HG03045 (cell line): ENCODE results near the gene COBLL1.
A peak's percentile ranks its signal among the peaks of the same experiment; 100 is the strongest.

ENCODE experiments used
- ATAC-seq: cut with Tn5 transposase; IDR thresholded peaks from one replicate; pipeline ENCODE4 v1.9.1; 2021; ENCODE audit warnings: mild to moderate bottlenecking, moderate library complexity; ENCODE audit not compliant: unreplicated experiment

The COBLL1 gene

DNA sequence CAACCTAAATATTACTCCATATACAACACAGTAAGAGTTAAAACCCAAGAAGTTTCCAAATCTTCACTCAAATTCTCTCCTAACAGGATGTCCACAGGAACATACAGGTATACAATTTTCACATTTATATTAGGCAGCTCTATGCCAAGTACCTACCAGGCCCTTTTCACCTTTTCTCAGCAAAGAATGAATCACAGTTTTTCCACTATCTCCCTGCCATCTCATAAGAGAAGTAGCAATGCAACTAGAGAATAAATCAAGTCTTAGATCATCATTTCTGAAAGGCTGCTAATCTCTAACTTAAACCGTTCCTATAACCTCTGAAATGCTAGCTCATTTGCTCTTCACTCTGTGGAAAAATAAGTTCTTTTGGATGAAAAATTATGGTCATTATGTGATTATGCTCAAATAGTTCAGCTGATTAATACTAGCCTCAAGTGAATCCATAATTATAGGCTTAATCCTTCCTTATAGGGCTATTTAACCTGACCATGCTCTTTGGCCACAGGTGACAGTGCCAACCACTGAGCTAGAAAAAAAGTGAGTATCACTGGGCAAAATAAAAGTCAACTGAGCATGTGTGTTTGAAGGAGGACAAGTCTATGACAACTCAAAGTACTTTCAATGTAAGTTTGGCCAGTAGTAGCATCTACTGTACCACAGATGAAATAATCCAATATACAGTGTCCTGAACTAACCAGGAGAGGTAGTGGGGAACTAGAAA lies 79.7 kb downstream of the COBLL1 start:
- no peak for ATAC-seq

DNA sequence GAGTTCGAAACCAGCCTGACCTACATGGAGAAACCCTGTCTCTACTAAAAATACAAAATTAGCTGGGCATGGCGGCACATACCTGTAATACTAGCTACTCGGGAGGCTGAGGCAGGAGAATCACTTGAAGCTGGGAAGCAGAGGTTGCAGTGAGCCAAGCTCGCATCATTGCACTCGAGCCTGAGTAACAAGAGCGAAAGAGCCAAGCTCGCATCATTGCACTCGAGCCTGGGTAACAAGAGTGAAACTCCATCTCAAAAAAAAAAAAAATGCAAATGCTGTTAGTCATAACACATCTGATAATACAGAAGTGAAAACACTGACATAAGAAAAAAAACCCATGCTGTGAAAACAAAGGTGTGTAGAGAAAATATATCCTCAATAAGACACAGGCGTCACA lies 80.4 kb downstream of the COBLL1 start:
- peak; percentile 98 for ATAC-seq

DNA sequence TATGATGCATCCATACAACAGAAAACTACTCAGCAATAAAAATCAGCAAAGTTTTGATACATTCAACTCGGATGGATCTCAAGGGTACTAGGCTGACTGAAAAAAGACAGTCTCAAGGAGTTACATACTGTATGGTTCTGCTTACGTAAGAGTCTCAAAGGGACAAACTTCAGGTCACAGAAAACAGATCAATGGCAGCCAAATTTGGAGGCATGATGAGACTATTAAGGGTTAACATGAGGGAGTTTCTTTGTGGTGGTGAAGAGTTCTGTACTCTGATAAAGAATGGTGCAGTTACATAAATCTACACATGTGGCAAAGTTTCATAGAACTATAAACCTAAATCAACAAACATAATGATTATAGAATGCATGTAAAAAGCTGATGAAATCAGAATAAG lies 81.4 kb downstream of the COBLL1 start:
- no peak for ATAC-seq

GRCh38 chr2:164757934-164758695 lies 83.5 kb downstream of the COBLL1 start:
- ATAC-seq: no peak

GRCh38 chr2:164756773-164757172 lies 84.8 kb downstream of the COBLL1 start:
- no peak for ATAC-seq

- ATAC-seq: no peak
Observed at GRCh38 chr2:164755952-164756351, 85.7 kb downstream of the COBLL1 start.

- no peak for ATAC-seq
Observed at GRCh38 chr2:164754157-164755093, 87.2 kb downstream of the COBLL1 start.

DNA sequence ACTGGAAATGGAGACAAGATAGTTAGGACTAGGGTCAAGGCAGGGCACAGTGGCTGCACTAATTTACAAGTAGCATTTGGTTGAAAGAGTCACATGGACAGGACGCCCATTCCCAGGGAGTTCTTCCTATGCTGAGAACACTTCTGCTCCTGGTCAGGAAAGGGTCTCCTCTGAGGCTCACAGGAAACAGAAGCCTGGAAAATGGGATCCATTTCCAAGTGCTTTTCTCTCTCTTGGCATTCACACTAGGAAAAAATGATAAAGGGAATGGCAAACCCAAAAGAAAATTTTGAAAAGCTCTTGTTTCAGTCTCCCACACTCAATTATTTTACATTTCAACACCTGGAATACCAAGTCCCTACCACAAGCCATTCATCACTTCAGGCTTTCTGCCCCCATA lies 88.7 kb downstream of the COBLL1 start:
- ATAC-seq: no peak

- no peak for ATAC-seq
Observed at GRCh38 chr2:164747783-164748433, 93.7 kb downstream of the COBLL1 start.

GRCh38 chr2:164747140-164747539 lies 94.5 kb downstream of the COBLL1 start:
- ATAC-seq: no peak

GRCh38 chr2:164746713-164747112 lies 94.9 kb downstream of the COBLL1 start:
- ATAC-seq: no peak

DNA sequence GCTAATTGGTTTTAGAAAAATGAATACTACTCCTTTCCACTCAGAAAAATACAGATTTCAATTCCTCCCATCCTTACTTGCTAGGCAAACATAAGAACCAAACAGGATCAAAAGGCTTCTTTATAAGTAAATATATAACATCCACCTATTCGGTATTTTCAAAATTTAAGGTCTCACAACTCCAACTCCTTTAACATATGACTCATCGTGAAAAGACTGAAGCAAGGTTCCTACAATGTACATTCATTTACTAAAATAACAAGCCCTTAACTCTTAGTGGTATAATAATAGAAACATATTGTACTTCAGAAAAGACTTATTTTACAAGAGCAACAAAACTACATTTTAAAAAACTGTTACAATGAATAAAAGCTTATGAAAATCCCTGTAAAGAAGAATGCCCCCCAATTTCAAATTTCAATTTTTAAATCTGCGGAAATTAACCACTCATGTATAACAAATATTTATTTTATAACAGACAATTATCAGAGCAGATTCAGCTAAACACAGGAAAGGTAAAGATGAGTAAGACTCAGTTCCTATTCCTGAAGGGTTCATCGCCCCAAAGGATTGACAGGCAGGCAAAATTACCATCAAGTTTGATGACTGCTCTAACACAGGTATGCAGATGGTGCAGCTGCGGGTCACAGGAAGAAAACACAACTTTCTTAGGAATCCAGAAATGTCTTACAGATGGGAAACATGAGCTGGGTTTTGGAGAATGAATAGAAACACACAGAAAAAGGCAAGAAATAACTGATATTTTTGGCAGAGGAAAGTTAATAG lies 96.4 kb downstream of the COBLL1 start:
- no peak for ATAC-seq

- no peak for ATAC-seq
Observed at GRCh38 chr2:164742738-164743317, 98.8 kb downstream of the COBLL1 start.

GRCh38 chr2:164739966-164740365 lies 101.7 kb downstream of the COBLL1 start:
- no peak for ATAC-seq

DNA sequence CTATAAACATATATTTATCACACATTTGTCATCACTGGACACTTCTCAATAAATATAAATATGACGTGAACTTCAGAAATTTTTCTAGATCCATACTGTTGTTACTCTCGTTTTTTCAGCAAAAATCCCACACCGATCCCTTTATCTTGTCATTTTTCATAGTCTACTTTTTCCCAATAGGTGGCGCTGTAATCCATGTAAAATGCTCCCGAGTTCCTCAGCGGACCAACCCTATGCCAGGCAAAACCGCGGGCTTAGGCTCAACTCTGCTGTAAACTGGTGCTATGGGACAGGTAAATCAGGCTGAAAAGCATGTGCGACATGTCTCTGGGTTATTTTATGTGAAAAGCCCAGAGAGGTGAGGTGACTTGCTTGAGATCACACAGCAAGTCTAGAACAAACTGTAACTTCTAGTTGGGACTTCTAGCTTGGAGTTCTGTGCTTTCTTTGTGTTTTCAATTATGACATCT lies 104.0 kb downstream of the COBLL1 start:
- peak; percentile 71 for ATAC-seq

- no peak for ATAC-seq
Observed at GRCh38 chr2:164735309-164735919, 106.2 kb downstream of the COBLL1 start.

DNA sequence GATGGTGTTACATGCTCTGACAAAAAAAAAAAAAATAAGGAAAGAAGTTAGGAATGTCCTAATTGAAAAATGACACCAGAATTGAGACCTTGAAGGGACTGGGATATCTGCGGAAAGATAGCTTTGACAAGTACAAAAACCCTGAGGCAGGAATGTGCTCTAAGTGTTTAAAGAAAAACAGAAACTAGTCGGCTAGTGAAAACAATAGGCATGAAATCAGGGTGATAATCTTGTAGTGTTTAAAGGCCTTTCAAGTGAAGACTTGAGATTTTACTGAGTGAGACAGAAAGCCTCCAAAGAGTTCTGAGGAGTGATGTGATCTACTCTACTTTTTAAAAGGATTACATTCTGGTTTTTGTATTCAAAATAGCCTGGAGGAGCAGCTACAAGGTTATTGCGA lies 107.4 kb downstream of the COBLL1 start:
- no peak for ATAC-seq

- ATAC-seq: no peak
Observed at GRCh38 chr2:164725542-164725941, 116.1 kb downstream of the COBLL1 start.
